Psoas muscle (tissue), 8 donors: Measurements from ENCODE around the gene NME9. TPM values are rescaled to one million over a fixed set of nuclear protein-coding genes. Genes with fewer than 3 reads are reported as not detected.

Experiments
- ATAC-seq, 4 donors: fragments of 200-7000 bp; cut with Tn5 transposase; one replicate each; pipeline ENCODE4 v1.9.1; 2020; ENCODE audit warnings: moderate library complexity in 3 of 4, mild to moderate bottlenecking in 2 of 4
- DNase-seq, 2 donors: peaks; one replicate each; pipeline ENCODE4 v3.0.0-alpha.2; 2020
- H3K27ac ChIP-seq: fragments of 200-600 bp; one replicate; pipeline ENCODE4 v1.8.0; 2022
- H3K27me3 ChIP-seq, 3 donors: fragments of 200-600 bp in 1 of 3; one replicate each; pipeline versions ENCODE4 v1.6.1 to v1.8.0; 2013 to 2022; ENCODE audit warnings: low read length in 2 of 3, mild to moderate bottlenecking in 2 of 3, moderate library complexity in 1 of 3; ENCODE audit not compliant: insufficient read depth in 3 of 3
- H3K36me3 ChIP-seq, 2 donors: fragments of 200-600 bp in 1 of 2; one replicate each; pipeline versions ENCODE4 v1.6.1 to v1.8.0; 2013 to 2022; ENCODE audit warnings: low read depth in 1 of 2, mild to moderate bottlenecking in 1 of 2, moderate library complexity in 1 of 2; ENCODE audit not compliant: insufficient read depth in 1 of 2
- H3K4me1 ChIP-seq: fragments of 200-600 bp; one replicate; pipeline ENCODE4 v1.8.0; 2022
- H3K4me3 ChIP-seq: fragments of 200-600 bp; one replicate; pipeline ENCODE4 v1.8.0; 2022; ENCODE audit warnings: mild to moderate bottlenecking
- H3K9me3 ChIP-seq: fragments of 200-600 bp; one replicate; pipeline ENCODE4 v1.8.0; 2022
- WGBS, 3 donors: extraction: QIAGEN DNeasy Blood & Tissue Kit; methylation state at CpG; one replicate each; pipeline versions ENCODE4 v1.1.6 to v1.1.7; 2013; 5-methylcytosine and 5-hydroxymethylcytosine counted together
- intact Hi-C, 2 donors: fragments of 100-400 bp; cut with DNase I; formaldehyde crosslinking; loops; one replicate each; pipeline versions ENCODE4 v1.11.0 to v1.14.2; 2022
- polyA plus RNA-seq, 3 donors: library from polyadenylated mRNA; stranded (reverse); fragments of 200-250 nt; gene quantifications; one replicate each; pipeline ENCODE4 v1.2.3, GENCODE V29; 2013
- total RNA-seq, 4 donors: library from RNA; stranded (reverse); fragmentation: NEBNext Ultra II Directional in 2 of 4; extraction: Animal tissue kit (Norgen Biotek cat#: 25700) in 2 of 4; gene quantifications; one replicate each; pipeline versions ENCODE4 v1.2.1 to v1.2.4, GENCODE V29; 2021 to 2023
- TF ChIP-seq, protein P1 (sequence below): fragments of 200-600 bp; IDR thresholded peaks from one replicate; pipeline ENCODE4 v1.8.0; 2022; ENCODE audit warnings: antibody characterized with exemption
- donor health status: healthy with polysubstance abuse.
- donor health status: DM: no; HTN: no; CAD: no; lungs with moderate emphysema.
- donor health status: Bipolar disorder and iron deficiency.
- donor health status: healthy.
- donor health status: DM: yes; HTN: yes; CAD: no.
- donor health status: DM: no; HTN: no; CAD: no.
- donor health status: DM: no; HTN: no; CAD: no.
- donor health status: DM: yes; HTN: yes; CAD: no.

NME9 gene
- total and polyA plus RNA-seq, 7 donors: 0.04 to 3.1 (median 1.4) TPM

DNA sequence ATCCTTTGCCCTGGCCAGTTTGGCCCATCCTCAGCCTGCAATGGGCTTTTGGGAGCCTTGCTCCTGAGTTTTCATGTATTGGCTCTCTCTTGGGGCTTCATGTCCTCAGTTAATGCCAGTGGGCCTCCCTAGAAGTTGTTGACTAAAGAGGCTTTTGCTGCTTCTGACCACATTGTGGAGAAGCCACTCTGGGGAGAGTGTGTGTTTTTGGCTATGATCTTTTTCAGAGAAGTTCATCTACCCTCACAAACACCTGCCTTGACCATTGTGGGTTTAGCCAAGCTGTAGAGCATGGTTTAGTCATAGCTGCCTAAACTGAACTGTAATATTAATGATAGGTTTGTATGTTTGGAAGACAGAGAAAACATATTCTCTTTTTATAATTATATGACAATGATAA, 24.7 kb upstream of the NME9 start:
- DNase-seq (no peak), ATAC-seq (no peak)
- no peaks in the 10 kb centered on the region for H3K9me3 ChIP-seq
- H3K4me1 ChIP-seq: peaks cover 77% of the 10 kb centered on the region
- no peak overlapping the region for H3K27ac ChIP-seq
- intact Hi-C loops: loop anchor here (5.0 kb wide), 1 partner anchor 33 kb away; no protein-coding TSS in a partner anchor
- peaks cover 0 to 39% of the 10 kb centered on the region in 2 donors for H3K36me3 ChIP-seq
- no peaks in the 10 kb centered on the region for H3K27me3 ChIP-seq
- TF ChIP-seq, protein P1, sequence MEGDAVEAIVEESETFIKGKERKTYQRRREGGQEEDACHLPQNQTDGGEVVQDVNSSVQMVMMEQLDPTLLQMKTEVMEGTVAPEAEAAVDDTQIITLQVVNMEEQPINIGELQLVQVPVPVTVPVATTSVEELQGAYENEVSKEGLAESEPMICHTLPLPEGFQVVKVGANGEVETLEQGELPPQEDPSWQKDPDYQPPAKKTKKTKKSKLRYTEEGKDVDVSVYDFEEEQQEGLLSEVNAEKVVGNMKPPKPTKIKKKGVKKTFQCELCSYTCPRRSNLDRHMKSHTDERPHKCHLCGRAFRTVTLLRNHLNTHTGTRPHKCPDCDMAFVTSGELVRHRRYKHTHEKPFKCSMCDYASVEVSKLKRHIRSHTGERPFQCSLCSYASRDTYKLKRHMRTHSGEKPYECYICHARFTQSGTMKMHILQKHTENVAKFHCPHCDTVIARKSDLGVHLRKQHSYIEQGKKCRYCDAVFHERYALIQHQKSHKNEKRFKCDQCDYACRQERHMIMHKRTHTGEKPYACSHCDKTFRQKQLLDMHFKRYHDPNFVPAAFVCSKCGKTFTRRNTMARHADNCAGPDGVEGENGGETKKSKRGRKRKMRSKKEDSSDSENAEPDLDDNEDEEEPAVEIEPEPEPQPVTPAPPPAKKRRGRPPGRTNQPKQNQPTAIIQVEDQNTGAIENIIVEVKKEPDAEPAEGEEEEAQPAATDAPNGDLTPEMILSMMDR: no peak
- H3K4me3 ChIP-seq: no peak overlapping the region

GRCh38 chr3:138351916-138352550, 22.4 kb upstream of the NME9 start:
- TF ChIP-seq, protein P1: no peak
- H3K4me1 ChIP-seq: peaks cover 55% of the 10 kb centered on the region
- H3K4me3 ChIP-seq: peak overlapping the region; percentile 4
- no peaks in the 10 kb centered on the region for H3K9me3 ChIP-seq
- H3K27ac ChIP-seq: peak overlapping the region; percentile 98
- H3K36me3 ChIP-seq: peaks cover 0 to 27% of the 10 kb centered on the region in 2 donors
- no peaks in the 10 kb centered on the region for H3K27me3 ChIP-seq
- DNase-seq (peak; percentile 34 to 71), ATAC-seq (peak in 3 of 4 donors; percentile 66 to 74 (median 73))
- WGBS, 3 donors: 66 to 74% (median 72%) methylated on average over 5 of the region's 5 CpGs
- intact Hi-C loops: loop anchor here (5.0 kb wide), 1 partner anchor 35 kb away; no protein-coding TSS in a partner anchor

DNA sequence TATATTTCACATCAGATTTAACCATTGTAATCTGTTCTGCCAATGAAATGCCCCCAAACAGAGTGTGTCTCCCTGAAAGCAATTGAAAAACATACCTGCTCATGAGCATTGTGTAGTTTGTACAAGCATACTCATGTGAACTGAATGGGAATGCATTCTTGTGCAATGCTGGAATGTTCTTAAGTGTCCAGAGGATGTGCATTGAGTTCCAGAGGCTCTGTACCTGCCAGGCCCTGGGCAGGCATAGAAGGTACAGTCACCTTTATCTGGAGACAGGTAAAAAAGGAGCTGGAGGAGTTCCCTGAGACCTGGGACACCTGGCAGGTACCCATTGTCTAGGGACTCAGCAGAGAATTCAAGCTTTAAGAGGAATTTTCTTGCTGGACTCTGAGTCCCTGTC, 21.5 kb upstream of the NME9 start:
- Histone ChIP-seq H3K27ac (peak overlapping the region; percentile 98), H3K36me3 (peaks cover 0 to 20% of the 10 kb centered on the region in 2 donors), H3K27me3 (no peaks in the 10 kb centered on the region), H3K4me3 (peak overlapping the region; percentile 81), H3K4me1 (peaks cover 46% of the 10 kb centered on the region), H3K9me3 (no peaks in the 10 kb centered on the region)
- TF ChIP-seq, protein P1: no peak
- intact Hi-C loops: loop anchor here (5.0 kb wide), 1 partner anchor 36 kb away; no protein-coding TSS in a partner anchor
- ATAC-seq: no peak
- DNase-seq: no peak

DNA sequence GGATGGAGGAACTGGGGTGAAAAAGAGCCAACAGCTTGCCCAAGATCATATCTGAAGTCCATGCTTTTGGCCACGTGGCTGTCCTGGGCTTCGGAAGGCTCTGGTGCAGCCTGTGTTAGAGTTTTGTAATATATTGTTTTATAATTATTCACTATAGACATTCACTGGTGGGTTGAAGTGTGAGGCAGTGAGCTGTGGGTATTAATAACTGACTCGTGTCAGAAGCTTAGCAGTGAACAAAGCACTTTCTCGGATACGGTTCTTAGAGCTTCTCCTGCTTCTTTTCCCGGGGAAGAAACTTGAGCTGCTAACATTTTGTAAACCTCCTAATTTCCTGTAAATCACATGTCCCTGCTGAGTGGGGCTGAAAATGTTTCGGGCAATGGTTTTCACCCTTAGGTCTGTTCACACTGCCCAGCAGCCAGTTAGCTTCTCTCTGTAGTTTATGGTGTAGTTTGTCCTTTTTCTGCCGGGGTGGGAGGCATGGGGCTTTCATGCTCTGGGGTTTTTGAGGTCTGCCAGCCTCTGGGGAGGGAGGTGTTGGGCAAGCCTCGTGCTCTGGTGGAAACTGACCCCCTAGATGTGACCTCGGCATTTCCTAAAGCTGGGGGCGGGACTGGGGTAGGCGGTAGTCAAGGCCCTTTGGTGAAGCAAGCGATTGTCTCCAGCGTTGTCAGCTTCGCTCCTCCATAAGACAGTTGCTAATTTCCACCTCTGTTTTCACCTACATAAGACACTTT, 20.4 kb upstream of the NME9 start:
- peaks cover 42% of the 10 kb centered on the region for H3K4me1 ChIP-seq
- 20 to 35% (median 26%) methylated on average over 15 of the region's 15 CpGs for WGBS, 3 donors
- ATAC-seq: peak; percentile 13 to 41 (median 26)

More for the DNA sequence above, 20.4 kb upstream of the NME9 start:
- DNase-seq: peak; percentile 56 to 64
- peak overlapping the region; percentile 81 for H3K4me3 ChIP-seq
- H3K9me3 ChIP-seq: no peaks in the 10 kb centered on the region
- intact Hi-C loops: loop anchor here (2.0 to 5.0 kb wide), 2 partner anchors 19 to 37 kb away; no protein-coding TSS in a partner anchor
- TF ChIP-seq, protein P1: no peak
- peak overlapping the region; percentile 98 for H3K27ac ChIP-seq
- H3K27me3 ChIP-seq: no peaks in the 10 kb centered on the region
- H3K36me3 ChIP-seq: peaks cover 0 to 9% of the 10 kb centered on the region in 2 donors
